HG03521 (cell line): Measurements from ENCODE around the gene PTGS1.
A peak's percentile ranks its signal among the peaks of the same experiment; 100 is the strongest.
"Not testable (repeated sequence)": the region's sequence is repeated elsewhere in the genome, so short reads cannot be mapped to it uniquely, and the experiment has no call there.

Experiments
- ATAC-seq: cut with Tn5 transposase; IDR thresholded peaks from one replicate; pipeline ENCODE4 v1.9.1; 2021; ENCODE audit warnings: mild to moderate bottlenecking, moderate library complexity; ENCODE audit not compliant: unreplicated experiment

Gene PTGS1

GRCh38 chr9:122346478-122347347, 24.1 kb upstream of the PTGS1 start:
- ATAC-seq = no peak

- no peak for ATAC-seq
Observed at GRCh38 chr9:122347348-122348287, 23.2 kb upstream of the PTGS1 start.

- no peak for ATAC-seq
Observed at GRCh38 chr9:122348288-122348777, 22.5 kb upstream of the PTGS1 start.

GRCh38 chr9:122348791-122349190, 22.0 kb upstream of the PTGS1 start:
- no peak for ATAC-seq

- no peak for ATAC-seq
Observed at GRCh38 chr9:122349201-122349600, 21.6 kb upstream of the PTGS1 start.

GRCh38 chr9:122350577-122351355, 20.1 kb upstream of the PTGS1 start:
- peak; percentile 73 for ATAC-seq

- no peak for ATAC-seq
Observed at GRCh38 chr9:122354536-122355199, 16.2 kb upstream of the PTGS1 start.

GRCh38 chr9:122355336-122355875, 15.4 kb upstream of the PTGS1 start:
- no peak for ATAC-seq

- no peak for ATAC-seq
Observed at GRCh38 chr9:122356627-122357026, 14.2 kb upstream of the PTGS1 start.

GRCh38 chr9:122360891-122361290, 9.9 kb upstream of the PTGS1 start:
- ATAC-seq = no peak

- not testable (repeated sequence) for ATAC-seq
Observed at GRCh38 chr9:122363131-122363530, 7.7 kb upstream of the PTGS1 start.

- no peak for ATAC-seq
Observed at GRCh38 chr9:122364117-122364782, 6.6 kb upstream of the PTGS1 start.

GRCh38 chr9:122364783-122365150, 6.1 kb upstream of the PTGS1 start:
- no peak for ATAC-seq

- no peak for ATAC-seq
Observed at GRCh38 chr9:122366074-122366660, 4.7 kb upstream of the PTGS1 start.

GRCh38 chr9:122367065-122367464, 3.8 kb upstream of the PTGS1 start:
- ATAC-seq = no peak

GRCh38 chr9:122367774-122368460, 2.9 kb upstream of the PTGS1 start:
- ATAC-seq = no peak

- no peak for ATAC-seq
Observed at GRCh38 chr9:122368642-122369041, 2.2 kb upstream of the PTGS1 start.

- ATAC-seq = no peak
Observed at GRCh38 chr9:122370303-122370702, 521 bp upstream of the PTGS1 start.
